NT2/D1 (cell line): ENCODE results near the gene HOXB7.

ENCODE experiments used
- SUZ12 ChIP-seq: IDR thresholded peaks from 2 replicates; pipeline ENCODE4 v1.6.1; 2011; ENCODE audit not compliant: insufficient read length, insufficient read depth; ENCODE audit errors: extremely low read depth
- YY1 ChIP-seq: IDR thresholded peaks from 2 replicates; pipeline ENCODE4 v1.6.1; 2011; ENCODE audit not compliant: insufficient read length, insufficient read depth
- ZNF274 ChIP-seq: IDR thresholded peaks from 2 replicates; pipeline ENCODE4 v1.6.1; 2011; ENCODE audit warnings: mild to moderate bottlenecking, low read depth, low read length

DNA sequence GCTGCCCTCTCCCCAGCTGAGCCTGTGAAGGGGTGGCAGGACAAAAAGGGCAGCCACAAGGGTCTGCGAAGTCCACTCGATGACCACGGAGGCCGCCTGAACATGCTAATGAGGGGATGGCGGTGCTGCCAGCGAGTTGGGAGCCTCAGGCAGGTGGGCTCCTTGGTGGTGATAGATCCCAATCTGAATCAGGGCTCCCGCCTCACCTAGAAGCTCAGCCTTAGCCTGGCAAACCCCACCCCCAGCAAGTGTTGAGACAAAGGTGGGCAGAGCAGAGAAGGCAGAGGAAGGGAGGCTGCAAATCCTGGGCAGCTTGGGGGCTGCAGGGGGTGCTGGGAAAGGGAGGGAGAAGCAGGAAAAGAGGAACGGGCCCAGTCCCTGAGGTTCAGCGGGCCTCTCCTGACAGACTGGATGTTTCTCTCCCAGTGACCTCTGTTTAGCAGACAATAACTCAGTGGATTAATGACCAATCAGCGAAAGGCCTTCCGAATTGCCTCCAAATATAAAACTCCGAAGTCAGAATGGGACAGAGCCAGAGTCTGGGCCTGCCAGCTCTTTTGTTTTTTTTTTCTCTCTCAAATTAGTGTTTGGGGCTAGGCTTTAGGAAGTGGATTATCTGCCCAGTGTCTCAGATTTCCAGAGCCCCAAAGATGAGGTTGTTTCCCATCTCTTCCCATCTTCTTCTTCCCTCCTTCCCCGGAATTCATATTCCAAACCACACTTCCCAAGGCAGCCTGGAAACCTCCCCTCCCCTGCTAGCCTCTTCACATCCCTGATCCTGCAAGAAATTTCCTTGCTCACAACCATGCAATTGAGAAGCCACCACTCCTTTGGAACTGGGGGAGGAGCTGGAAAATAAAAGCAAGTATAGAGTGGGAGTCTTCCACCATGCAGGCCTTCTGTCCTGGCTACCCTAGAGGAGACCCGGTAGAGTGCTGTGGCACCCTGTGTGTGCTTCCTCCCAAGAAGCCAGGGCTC lies 50.7 kb downstream of the HOXB7 start:
- TF ChIP-seq YY1 (no peak), ZNF274 (no peak), SUZ12 (no peak)
